CD4-positive, alpha-beta T cell (primary cell): ENCODE results near the gene LMO7. TPM values are rescaled to one million over a fixed set of nuclear protein-coding genes. Genes with fewer than 3 reads are reported as not detected.

ENCODE experiments used
- ATAC-seq: fragments of 200-7000 bp; cut with Tn5 transposase; one replicate; pipeline ENCODE4 v1.10.0; 2022; ENCODE audit warnings: mild to moderate bottlenecking; ENCODE audit not compliant: poor library complexity
- CTCF ChIA-PET: fragments of 350-600 bp; sonication (Branson Sonifier 250); formaldehyde crosslinking; loops from one replicate; lab custom pipeline; 2021; ENCODE audit warnings: antibody characterized with exemption, inconsistent platforms; lab: Charles Lee
- POLR2A ChIA-PET: fragments of 350-600 bp; sonication (Branson Sonifier 250); formaldehyde crosslinking; loops from one replicate; lab custom pipeline; 2021; ENCODE audit warnings: antibody characterized with exemption, inconsistent platforms; lab: Charles Lee
- DNase-seq, 14 experiments: peaks; one replicate each; pipeline ENCODE4 v3.0.0-alpha.2; 2013 to 2020; ENCODE audit warnings: mixed read lengths in 2 of 14
- H3K27ac ChIP-seq, 2 donors: one replicate each; pipeline versions ENCODE4 v1.5.1 to v1.7.0; 2013; ENCODE audit warnings: low read length in 2 of 2, low read depth in 1 of 2, mild to moderate bottlenecking in 1 of 2
- H3K27me3 ChIP-seq, 2 experiments: 1 replicate in 1 of 2; 2 replicates in 1 of 2; pipeline versions ENCODE4 v1.6.1 to v1.7.0; 2013; ENCODE audit warnings: low read length in 2 of 2, control low read depth in 1 of 2, mild to moderate bottlenecking in 1 of 2, moderate library complexity in 1 of 2; ENCODE audit not compliant: insufficient read depth in 2 of 2, control insufficient read depth in 1 of 2
- H3K36me3 ChIP-seq: one replicate; pipeline ENCODE4 v1.6.1; 2013; ENCODE audit warnings: low read length, control low read depth; ENCODE audit not compliant: insufficient read depth
- H3K4me1 ChIP-seq: one replicate; pipeline ENCODE4 v1.6.1; 2013; ENCODE audit warnings: low read length, control low read depth; ENCODE audit not compliant: insufficient read depth
- H3K4me3 ChIP-seq: one replicate; pipeline ENCODE4 v1.5.1; 2013; ENCODE audit warnings: mild to moderate bottlenecking, low read length, moderate library complexity
- H3K9me3 ChIP-seq, 2 experiments: 1 replicate in 1 of 2; 2 replicates in 1 of 2; pipeline versions ENCODE4 v1.6.1 to v1.7.0; 2013; ENCODE audit warnings: low read length in 2 of 2, mild to moderate bottlenecking in 2 of 2, control low read depth in 1 of 2, moderate library complexity in 1 of 2; ENCODE audit not compliant: control insufficient read depth in 1 of 2, insufficient read depth in 1 of 2
- H3K27ac Mint-ChIP-seq: one replicate; pipeline ENCODE4 v1.8.0; 2020; ENCODE audit warnings: mixed read lengths
- H3K27me3 Mint-ChIP-seq: one replicate; pipeline ENCODE4 v1.8.0; 2021; ENCODE audit warnings: mixed read lengths
- H3K36me3 Mint-ChIP-seq: one replicate; pipeline ENCODE4 v1.8.0; 2021; ENCODE audit warnings: low read depth, mixed read lengths
- H3K4me1 Mint-ChIP-seq: one replicate; pipeline ENCODE4 v1.8.0; 2021; ENCODE audit warnings: low read depth, mixed read lengths
- H3K4me3 Mint-ChIP-seq: one replicate; pipeline ENCODE4 v1.8.0; 2020; ENCODE audit warnings: mild to moderate bottlenecking, mixed read lengths
- H3K9me3 Mint-ChIP-seq: one replicate; pipeline ENCODE4 v1.8.0; 2020; ENCODE audit warnings: mixed read lengths
- intact Hi-C, 2 experiments: fragments of 100-400 bp; cut with DNase I in 1 of 2; cut with micrococcal nuclease in 1 of 2; formaldehyde crosslinking; loops; one replicate each; pipeline versions ENCODE4 v1.15.1 to v1.9.0; 2023 to 2025; cut with DNase I, micrococcal nuclease
- total RNA-seq, 174 experiments: library from RNA in 2 of 174; stranded (reverse) in 2 of 174; gene quantifications; one replicate each; pipeline ENCODE4 v1.2.3 and lab custom pipeline; 2021 to 2026
- TF ChIP-seq, protein P1 (sequence below): fragments of 200-600 bp; IDR thresholded peaks from one replicate; pipeline ENCODE4 v1.8.0; 2022; ENCODE audit warnings: antibody characterized with exemption, mild to moderate bottlenecking

LMO7 gene
- total RNA-seq, 2 experiments from 2014 or later, result 35.2 to 36.3 TPM

DNA sequence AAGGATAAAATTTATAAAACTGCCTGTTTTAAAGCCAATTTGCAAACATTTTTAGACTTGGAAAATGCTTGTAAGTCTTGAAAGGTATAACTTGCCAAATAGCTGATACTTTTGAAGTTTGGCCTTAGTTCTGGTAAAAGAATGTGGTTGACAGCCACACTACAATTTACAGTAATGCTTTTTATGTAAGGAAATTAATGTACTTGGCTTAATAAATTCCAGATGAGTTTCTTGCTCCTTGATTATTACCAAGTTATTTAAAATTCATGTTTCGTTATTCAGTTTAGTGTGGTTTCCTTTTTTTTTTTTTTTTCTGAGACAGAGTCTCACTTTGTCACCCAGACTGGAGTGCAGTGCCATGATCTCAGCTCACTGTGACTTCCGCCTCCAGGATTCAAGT, 14.9 kb downstream of the LMO7 start:
- ChIA-PET CTCF (interaction anchor here (0.7 kb wide), 1 partner anchor 182 kb away, joined by 5 read pairs; no protein-coding TSS in a partner anchor), POLR2A (no interaction called here)
- TF ChIP-seq, protein P1, sequence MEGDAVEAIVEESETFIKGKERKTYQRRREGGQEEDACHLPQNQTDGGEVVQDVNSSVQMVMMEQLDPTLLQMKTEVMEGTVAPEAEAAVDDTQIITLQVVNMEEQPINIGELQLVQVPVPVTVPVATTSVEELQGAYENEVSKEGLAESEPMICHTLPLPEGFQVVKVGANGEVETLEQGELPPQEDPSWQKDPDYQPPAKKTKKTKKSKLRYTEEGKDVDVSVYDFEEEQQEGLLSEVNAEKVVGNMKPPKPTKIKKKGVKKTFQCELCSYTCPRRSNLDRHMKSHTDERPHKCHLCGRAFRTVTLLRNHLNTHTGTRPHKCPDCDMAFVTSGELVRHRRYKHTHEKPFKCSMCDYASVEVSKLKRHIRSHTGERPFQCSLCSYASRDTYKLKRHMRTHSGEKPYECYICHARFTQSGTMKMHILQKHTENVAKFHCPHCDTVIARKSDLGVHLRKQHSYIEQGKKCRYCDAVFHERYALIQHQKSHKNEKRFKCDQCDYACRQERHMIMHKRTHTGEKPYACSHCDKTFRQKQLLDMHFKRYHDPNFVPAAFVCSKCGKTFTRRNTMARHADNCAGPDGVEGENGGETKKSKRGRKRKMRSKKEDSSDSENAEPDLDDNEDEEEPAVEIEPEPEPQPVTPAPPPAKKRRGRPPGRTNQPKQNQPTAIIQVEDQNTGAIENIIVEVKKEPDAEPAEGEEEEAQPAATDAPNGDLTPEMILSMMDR, result no peak
- Histone ChIP-seq H3K4me3 (no peak overlapping the region), H3K9me3 (no peaks in the 10 kb centered on the region), H3K27ac (no peak overlapping the region), H3K27me3 (no peaks in the 10 kb centered on the region), H3K36me3 (no peaks in the 10 kb centered on the region), H3K4me1 (no peaks in the 10 kb centered on the region)
- ATAC-seq (no peak), DNase-seq (no peak)
- Mint-ChIP-seq H3K4me3 (no peak overlapping the region), H3K4me1 (no peaks in the 10 kb centered on the region), H3K27me3 (no peaks in the 10 kb centered on the region), H3K27ac (no peak overlapping the region), H3K9me3 (no peaks in the 10 kb centered on the region), H3K36me3 (peaks cover 4% of the 10 kb centered on the region)
- intact Hi-C loops, result no loop called here

DNA sequence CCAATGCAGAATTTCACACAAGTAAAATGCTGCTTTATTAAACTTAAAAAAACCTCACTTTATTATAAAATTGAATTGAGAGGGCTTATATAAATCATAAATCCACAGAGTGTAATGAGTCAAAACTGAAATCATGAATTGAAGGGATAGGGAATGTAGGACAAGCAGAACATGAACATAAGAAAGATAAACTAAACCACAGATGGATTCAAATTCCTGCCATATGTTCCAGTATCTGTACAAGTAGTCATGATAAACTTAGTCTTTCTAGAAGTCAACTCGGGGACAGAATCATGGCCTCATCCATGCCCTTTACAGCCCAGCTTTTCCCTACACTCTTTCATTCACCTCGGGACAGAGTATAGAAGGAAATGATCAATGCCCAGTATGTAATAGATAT, 16.6 kb downstream of the LMO7 start:
- Histone ChIP-seq H3K27me3 (no peaks in the 10 kb centered on the region), H3K4me1 (no peaks in the 10 kb centered on the region), H3K36me3 (no peaks in the 10 kb centered on the region), H3K27ac (no peak overlapping the region), H3K4me3 (no peak overlapping the region), H3K9me3 (no peaks in the 10 kb centered on the region)
- no peak overlapping the region for H3K27ac Mint-ChIP-seq
- H3K27me3 Mint-ChIP-seq, result no peaks in the 10 kb centered on the region
- CTCF ChIA-PET, result no interaction called here
- H3K4me3 Mint-ChIP-seq, result no peak overlapping the region
- DNase-seq, result no peak
- H3K36me3 Mint-ChIP-seq, result peaks cover 4% of the 10 kb centered on the region
- no peak for ATAC-seq
- intact Hi-C loops, result no loop called here
- POLR2A ChIA-PET, result no interaction called here
- no peaks in the 10 kb centered on the region for H3K9me3 Mint-ChIP-seq
- no peaks in the 10 kb centered on the region for H3K4me1 Mint-ChIP-seq
- TF ChIP-seq, protein P1, result no peak

DNA sequence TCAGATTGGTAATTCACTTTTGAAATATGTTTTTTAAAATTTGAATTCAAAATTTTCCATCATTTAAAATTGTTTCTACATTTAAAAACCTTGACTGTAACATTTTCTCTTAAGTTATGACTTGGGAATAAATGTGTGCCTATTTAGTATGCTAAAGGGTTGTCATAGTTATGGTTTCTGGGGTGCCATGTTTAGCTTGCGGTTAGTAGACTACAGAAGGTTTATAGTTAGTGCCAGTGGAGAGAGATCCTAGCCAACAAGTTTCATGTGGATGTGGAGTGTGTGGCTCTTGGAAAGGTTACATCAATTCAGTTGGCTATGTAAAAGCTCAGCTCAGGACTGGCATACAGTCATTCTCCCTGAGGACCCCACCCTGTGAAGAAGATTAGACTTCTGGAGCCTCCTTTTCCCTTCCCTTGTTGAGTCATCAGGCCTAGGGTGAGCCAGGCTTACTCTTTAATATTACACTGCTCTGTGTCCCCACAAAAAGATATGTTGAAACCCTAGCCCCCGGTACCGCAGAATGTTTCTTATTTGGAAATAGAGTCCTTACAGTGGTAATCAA, 20.4 kb downstream of the LMO7 start:
- no peaks in the 10 kb centered on the region for H3K27me3 Mint-ChIP-seq
- H3K4me3 ChIP-seq, result no peak overlapping the region
- no peaks in the 10 kb centered on the region for H3K4me1 Mint-ChIP-seq
- POLR2A ChIA-PET, result no interaction called here
- no peak overlapping the region for H3K4me3 Mint-ChIP-seq
- no peak overlapping the region for H3K27ac Mint-ChIP-seq
- no peaks in the 10 kb centered on the region for H3K27me3 ChIP-seq
- intact Hi-C loops, result no loop called here
- no peaks in the 10 kb centered on the region for H3K36me3 ChIP-seq
- H3K9me3 Mint-ChIP-seq, result no peaks in the 10 kb centered on the region
- H3K9me3 ChIP-seq, result no peaks in the 10 kb centered on the region
- no peaks in the 10 kb centered on the region for H3K4me1 ChIP-seq
- H3K27ac ChIP-seq, result no peak overlapping the region
- no peak for DNase-seq
- peaks cover 4% of the 10 kb centered on the region for H3K36me3 Mint-ChIP-seq
- CTCF ChIA-PET, result no interaction called here
- TF ChIP-seq, protein P1, result no peak
- no peak for ATAC-seq
